K562 (cell line): ENCODE results near the gene FAM169A. TPM values are rescaled to one million over a fixed set of nuclear protein-coding genes. Genes with fewer than 3 reads are reported as not detected.

Source experiments
- ATAC-seq: fragments of 200-7000 bp; cut with Tn5 transposase; 3 replicates; pipeline ENCODE4 v1.9.1; 2020; ENCODE audit warnings: moderate library complexity
- BruUV-seq: library from RNA; stranded (reverse); fragments of 400-500 nt; replicated peaks from 2 replicates; lab custom pipeline; 2021; lab: Mats Ljungman, UMichigan
- CTCF ChIA-PET: fragments of 300-600 bp; formaldehyde crosslinking; extraction: SDS; loops from one replicate; lab custom pipeline; 2021; ENCODE audit warnings: low intra/inter-chr PET ratio; lab: Yijun Ruan, JAX
- POLR2A ChIA-PET: fragments of 300-600, 350-650 bp; sonication (Branson Sonifier 250); formaldehyde crosslinking; extraction: SDS; loops from one replicate; lab custom pipeline; 2021; ENCODE audit warnings: antibody characterized with exemption, inconsistent platforms; lab: Yijun Ruan, JAX
- DNase-seq, 4 experiments: peaks; one replicate each; pipeline versions ENCODE4 v3.0.0 to v3.0.0-alpha.2; 2011 to 2018; ENCODE audit warnings: low spot score in 3 of 4, mixed read lengths in 3 of 4; ENCODE audit errors: extremely low read depth in 1 of 4
- FAIRE-seq: peaks from 2 replicates; lab custom pipeline; 2011; peaks lifted over from hg19 to GRCh38; lab: Jason Lieb, UNC
- H2AFZ ChIP-seq: 2 replicates; pipeline ENCODE4 v1.6.0; 2011; ENCODE audit warnings: low read depth, low read length, control low read depth, inconsistent platforms
- H3K27ac ChIP-seq: fragments of 200-600 bp; 3 replicates; pipeline ENCODE4 v1.8.0; 2011; ENCODE audit warnings: low read depth, mild to moderate bottlenecking, control low read depth, inconsistent platforms, low read length, moderate library complexity, mixed read lengths; ENCODE audit errors: extremely low read depth
- H3K27me3 ChIP-seq, 2 experiments: fragments of 300-600 bp in 1 of 2; 2 replicates in 1 of 2; 3 replicates in 1 of 2; pipeline versions ENCODE4 v1.6.0 to v1.8.0; 2011; ENCODE audit warnings: inconsistent platforms in 2 of 2, low read length in 2 of 2, mild to moderate bottlenecking in 1 of 2, mixed read lengths in 1 of 2, moderate library complexity in 1 of 2; ENCODE audit not compliant: control insufficient read depth in 2 of 2, insufficient read depth in 2 of 2
- H3K36me3 ChIP-seq: fragments of 300-600 bp; 3 replicates; pipeline ENCODE4 v1.8.0; 2011; ENCODE audit warnings: mild to moderate bottlenecking, low read length, inconsistent platforms; ENCODE audit not compliant: control insufficient read depth, insufficient read depth
- H3K4me1 ChIP-seq, 2 experiments: fragments of 200-600 bp in 1 of 2; replicated peaks in 1 of 2; 2 replicates in 1 of 2; 3 replicates in 1 of 2; pipeline versions ENCODE4 v1.5.1 to v1.8.0; 2011; ENCODE audit warnings: inconsistent platforms in 2 of 2, low read length in 2 of 2, mild to moderate bottlenecking in 1 of 2, mixed read lengths in 1 of 2, moderate library complexity in 1 of 2; ENCODE audit not compliant: control insufficient read depth in 2 of 2, insufficient read depth in 2 of 2
- H3K4me2 ChIP-seq: 2 replicates; pipeline ENCODE4 v1.6.1; 2011; ENCODE audit warnings: low read length, control low read depth, inconsistent platforms, mixed read lengths; ENCODE audit not compliant: insufficient read depth
- H3K4me3 ChIP-seq: fragments of 200-600 bp; sonication (generic), shearing (Covaris generic); 2 replicates; pipeline ENCODE4 v1.5.1; 2016; ENCODE audit warnings: control low read depth, inconsistent platforms
- H3K79me2 ChIP-seq: fragments of 200-600 bp; 3 replicates; pipeline ENCODE4 v1.8.0; 2011; ENCODE audit warnings: low read length, inconsistent platforms; ENCODE audit not compliant: control insufficient read depth, insufficient read depth
- H3K9ac ChIP-seq, 2 experiments: 2 replicates each; pipeline versions ENCODE4 v1.6.0 to v1.6.1; 2011; ENCODE audit warnings: low read depth in 2 of 2, low read length in 2 of 2, control low read depth in 1 of 2, inconsistent platforms in 1 of 2, mild to moderate bottlenecking in 1 of 2, mixed read lengths in 1 of 2; ENCODE audit not compliant: insufficient read depth in 1 of 2
- H3K9me1 ChIP-seq: one replicate; pipeline ENCODE4 v1.6.0; 2011; ENCODE audit warnings: inconsistent platforms, mild to moderate bottlenecking, low read length, moderate library complexity; ENCODE audit not compliant: control insufficient read depth, insufficient read depth
- H3K9me3 ChIP-seq: replicated peaks from 2 replicates; pipeline ENCODE4 v1.5.1; 2011; ENCODE audit warnings: low read depth, low read length, inconsistent platforms; ENCODE audit not compliant: control insufficient read depth, insufficient read depth
- H4K20me1 ChIP-seq: replicated peaks from 2 replicates; pipeline ENCODE4 v1.6.1; 2011; ENCODE audit warnings: low read length, inconsistent platforms, mixed read lengths; ENCODE audit not compliant: control insufficient read depth, insufficient read depth
- EHMT2 ChIP-seq: fragments of 450-650 bp; IDR thresholded peaks from 2 replicates; pipeline ENCODE4 v1.6.1; 2018; ENCODE audit warnings: antibody characterized with exemption
- FOS ChIP-seq: IDR thresholded peaks from 3 replicates; pipeline ENCODE4 v1.6.1; 2011; ENCODE audit not compliant: insufficient read length; ENCODE audit errors: extremely low read depth
- GTF2E2 ChIP-seq: fragments of 200-800 bp; sonication (Bioruptor generic); IDR thresholded peaks from 2 replicates; pipeline ENCODE4 v1.6.1; 2016; ENCODE audit warnings: missing genetic modification characterization, missing compliant biosample characterization
- LEF1 ChIP-seq: fragments of 450-650 bp; IDR thresholded peaks from 2 replicates; pipeline ENCODE4 v1.6.1; 2016; ENCODE audit warnings: mild to moderate bottlenecking
- MCM5 ChIP-seq: fragments of 450-650 bp; IDR thresholded peaks from 2 replicates; pipeline ENCODE4 v1.6.1; 2016; ENCODE audit warnings: low read depth
- RBM15 ChIP-seq: fragments of 200-400 bp; formaldehyde crosslinking; IDR thresholded peaks from 2 replicates; pipeline ENCODE4 v1.6.1; 2018; ENCODE audit warnings: mild to moderate bottlenecking, low read length, moderate library complexity; ENCODE audit not compliant: insufficient read depth
- TAF15 ChIP-seq: fragments of 200-400 bp; formaldehyde crosslinking; IDR thresholded peaks from 2 replicates; pipeline ENCODE4 v1.6.1; 2017; ENCODE audit warnings: mild to moderate bottlenecking, low read depth, low read length, moderate library complexity
- WGBS: fragments of 100-300 bp; shearing (Covaris generic); methylation state at CpG from one replicate; pipeline ENCODE4 v1.1.6; 2016; ENCODE audit warnings: low coverage, mixed read lengths; ENCODE audit not compliant: insufficient coverage; ENCODE audit errors: missing lambda C conversion rate; 5-methylcytosine and 5-hydroxymethylcytosine counted together
- in situ Hi-C: fragments of 300-500 bp; cut with MboI; formaldehyde crosslinking; loops from 4 replicates; pipeline ENCODE4 v1.15.0; 2018; ENCODE audit warnings: inconsistent platforms, mixed read lengths
- intact Hi-C: fragments of 100-400 bp; cut with micrococcal nuclease; formaldehyde crosslinking; loops from 2 replicates; pipeline ENCODE4 v1.14.2; 2022
- polyA plus RNA-seq, 8 experiments: library from polyadenylated mRNA; depleted of rRNA in 4 of 8; stranded (reverse) in 5 of 8; unstranded in 3 of 8; fragments of >200 nt; fragmentation: Nextera tagmentation in 2 of 8; fragmentation: Illumina TruSeq in 1 of 8; extraction: Ambion mirVana in 2 of 8; extraction: Trizol in 1 of 8; gene quantifications; 2 replicates each; pipeline versions ENCODE4 v1.2.1 to v1.2.3, GENCODE V29; 2011 to 2014; ENCODE audit warnings: inconsistent platforms in 1 of 8, missing spikeins in 1 of 8
- total RNA-seq, 7 experiments: library from RNA; depleted of rRNA in 6 of 7; stranded (reverse); fragments of >200 nt in 6 of 7; fragmentation: Illumina TruSeq in 2 of 7; extraction: Trizol in 2 of 7; gene quantifications; 2 replicates each; pipeline versions ENCODE4 v1.2.1 to v1.2.3, GENCODE V29; 2011 to 2021; ENCODE audit warnings: low replicate concordance in 1 of 7
- TF ChIP-seq, protein P1 (sequence below): fragments of 450-650 bp; IDR thresholded peaks from 2 replicates; pipeline ENCODE4 v1.6.1; 2018; ENCODE audit not compliant: partially characterized antibody
- TF ChIP-seq, protein P2 (sequence below): fragments of 200-800 bp; sonication (Bioruptor generic); IDR thresholded peaks from 2 replicates; pipeline ENCODE4 v1.6.1; 2017; ENCODE audit warnings: missing genetic modification characterization, missing compliant biosample characterization

FAM169A gene
- total and polyA plus RNA-seq, 9 of the 15 experiments (the other 6 are each of a cell fraction or from before 2014, with no cell fraction given): 0.01 to 0.04 TPM; not detected in 7

DNA sequence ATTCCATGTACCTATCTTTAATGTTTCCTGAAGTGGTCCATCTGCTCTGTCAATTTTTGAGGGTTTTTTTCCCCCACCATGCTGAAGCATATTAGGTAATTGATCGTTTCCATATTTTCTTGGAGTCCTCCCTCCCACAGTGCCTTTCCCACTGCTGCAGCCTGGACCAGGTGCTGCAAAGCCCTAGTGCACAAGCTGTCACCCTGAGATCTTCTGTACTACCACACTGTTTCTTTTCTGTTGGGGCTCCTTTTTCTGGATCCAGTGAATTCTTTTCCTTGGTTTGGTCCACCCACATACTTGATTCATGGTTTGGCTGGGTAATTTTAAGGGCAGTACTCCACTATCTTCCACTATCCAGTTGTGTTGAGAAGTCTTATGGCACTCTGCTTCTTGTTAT is 30.9 kb upstream of the FAM169A start:
- Histone ChIP-seq H3K27ac (peak overlapping the region; percentile 35; the same call in 1 of the 3 replicates), H3K9ac (peak overlapping the region; percentile 48 to 64; a peak in 3 of 4 replicates), H2AFZ (peak overlapping the region; percentile 99), H3K79me2 (no peaks in the 10 kb centered on the region), H3K4me2 (peak overlapping the region; percentile 72), H3K27me3 (no peaks in the 10 kb centered on the region), H4K20me1 (no peaks in the 10 kb centered on the region), H3K36me3 (no peaks in the 10 kb centered on the region), H3K4me3 (peak overlapping the region; percentile 29), H3K9me3 (no peaks in the 10 kb centered on the region), H3K4me1 (peaks cover 0 to 4% of the 10 kb centered on the region in 2 experiments; a peak in 1 of 5 replicates), H3K9me1 (no peaks in the 10 kb centered on the region)
- FAIRE-seq (no peak), ATAC-seq (peak; percentile 79), DNase-seq (peak in 2 of 4 experiments; percentile 11 to 26)
- POLR2A ChIA-PET: no interaction called here
- intact Hi-C loops: no loop called here
- CTCF ChIA-PET: no interaction called here
- 15% methylated on average over 1 of the region's 1 CpG for WGBS
- in situ Hi-C loops: no loop called here
- BruUV-seq: no TSS peak
- TF ChIP-seq GTF2E2 (tag) (no peak), EHMT2 (no peak), MCM5 (no peak), TAF15 (no peak), RBM15 (no peak), FOS (no peak), LEF1 (no peak)
- TF ChIP-seq, protein P1, sequence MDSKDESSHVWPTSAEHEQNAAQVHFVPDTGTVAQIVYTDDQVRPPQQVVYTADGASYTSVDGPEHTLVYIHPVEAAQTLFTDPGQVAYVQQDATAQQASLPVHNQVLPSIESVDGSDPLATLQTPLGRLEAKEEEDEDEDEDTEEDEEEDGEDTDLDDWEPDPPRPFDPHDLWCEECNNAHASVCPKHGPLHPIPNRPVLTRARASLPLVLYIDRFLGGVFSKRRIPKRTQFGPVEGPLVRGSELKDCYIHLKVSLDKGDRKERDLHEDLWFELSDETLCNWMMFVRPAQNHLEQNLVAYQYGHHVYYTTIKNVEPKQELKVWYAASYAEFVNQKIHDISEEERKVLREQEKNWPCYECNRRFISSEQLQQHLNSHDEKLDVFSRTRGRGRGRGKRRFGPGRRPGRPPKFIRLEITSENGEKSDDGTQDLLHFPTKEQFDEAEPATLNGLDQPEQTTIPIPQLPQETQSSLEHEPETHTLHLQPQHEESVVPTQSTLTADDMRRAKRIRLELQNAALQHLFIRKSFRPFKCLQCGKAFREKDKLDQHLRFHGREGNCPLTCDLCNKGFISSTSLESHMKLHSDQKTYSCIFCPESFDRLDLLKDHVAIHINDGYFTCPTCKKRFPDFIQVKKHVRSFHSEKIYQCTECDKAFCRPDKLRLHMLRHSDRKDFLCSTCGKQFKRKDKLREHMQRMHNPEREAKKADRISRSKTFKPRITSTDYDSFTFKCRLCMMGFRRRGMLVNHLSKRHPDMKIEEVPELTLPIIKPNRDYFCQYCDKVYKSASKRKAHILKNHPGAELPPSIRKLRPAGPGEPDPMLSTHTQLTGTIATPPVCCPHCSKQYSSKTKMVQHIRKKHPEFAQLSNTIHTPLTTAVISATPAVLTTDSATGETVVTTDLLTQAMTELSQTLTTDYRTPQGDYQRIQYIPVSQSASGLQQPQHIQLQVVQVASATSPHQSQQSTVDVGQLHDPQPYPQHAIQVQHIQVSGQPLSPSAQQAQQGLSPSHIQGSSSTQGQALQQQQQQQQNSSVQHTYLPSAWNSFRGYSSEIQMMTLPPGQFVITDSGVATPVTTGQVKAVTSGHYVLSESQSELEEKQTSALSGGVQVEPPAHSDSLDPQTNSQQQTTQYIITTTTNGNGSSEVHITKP: peak; percentile 8
- TF ChIP-seq, protein P2, sequence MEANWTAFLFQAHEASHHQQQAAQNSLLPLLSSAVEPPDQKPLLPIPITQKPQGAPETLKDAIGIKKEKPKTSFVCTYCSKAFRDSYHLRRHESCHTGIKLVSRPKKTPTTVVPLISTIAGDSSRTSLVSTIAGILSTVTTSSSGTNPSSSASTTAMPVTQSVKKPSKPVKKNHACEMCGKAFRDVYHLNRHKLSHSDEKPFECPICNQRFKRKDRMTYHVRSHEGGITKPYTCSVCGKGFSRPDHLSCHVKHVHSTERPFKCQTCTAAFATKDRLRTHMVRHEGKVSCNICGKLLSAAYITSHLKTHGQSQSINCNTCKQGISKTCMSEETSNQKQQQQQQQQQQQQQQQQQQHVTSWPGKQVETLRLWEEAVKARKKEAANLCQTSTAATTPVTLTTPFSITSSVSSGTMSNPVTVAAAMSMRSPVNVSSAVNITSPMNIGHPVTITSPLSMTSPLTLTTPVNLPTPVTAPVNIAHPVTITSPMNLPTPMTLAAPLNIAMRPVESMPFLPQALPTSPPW (CRISPR knock-in tag): no peak
